KMS-11 (cell line): Measurements from ENCODE around the gene SH3YL1.

Source experiments
- H2AFZ ChIP-seq: fragments of 200-600 bp; sonication (generic); 2 replicates; pipeline ENCODE4 v1.6.1; 2016; ENCODE audit warnings: antibody characterized with exemption, mixed run types, low read depth
- H3K27ac ChIP-seq: fragments of 200-600 bp; sonication (generic); 2 replicates; pipeline ENCODE4 v1.6.1; 2016; ENCODE audit warnings: mild to moderate bottlenecking, mixed run types
- H3K27me3 ChIP-seq: fragments of 200-600 bp; sonication (generic); 2 replicates; pipeline ENCODE4 v1.6.1; 2017; ENCODE audit warnings: mild to moderate bottlenecking, low read depth, mixed run types, moderate library complexity; ENCODE audit not compliant: insufficient read depth
- H3K36me3 ChIP-seq: fragments of 200-600 bp; sonication (generic); 2 replicates; pipeline ENCODE4 v1.6.1; 2017; ENCODE audit warnings: mild to moderate bottlenecking, mixed run types; ENCODE audit not compliant: insufficient read depth
- H3K4me1 ChIP-seq: fragments of 200-600 bp; sonication (generic); 2 replicates; pipeline ENCODE4 v1.6.1; 2016; ENCODE audit warnings: mild to moderate bottlenecking, low read depth, mixed run types; ENCODE audit not compliant: poor library complexity, severe bottlenecking
- H3K4me2 ChIP-seq: fragments of 200-600 bp; sonication (generic); 2 replicates; pipeline ENCODE4 v1.7.0; 2016; ENCODE audit warnings: mild to moderate bottlenecking, mixed run types
- H3K4me3 ChIP-seq: fragments of 200-600 bp; sonication (generic); IDR thresholded peaks from 2 replicates; pipeline ENCODE4 v1.6.1; 2017; ENCODE audit warnings: low read depth, low read length, mixed read lengths; ENCODE audit not compliant: insufficient read depth
- H3K79me2 ChIP-seq: fragments of 200-600 bp; sonication (generic); 2 replicates; pipeline ENCODE4 v1.6.1; 2016; ENCODE audit warnings: low read depth, mixed run types; ENCODE audit not compliant: insufficient read depth
- H3K9ac ChIP-seq: fragments of 200-600 bp; sonication (generic); 2 replicates; pipeline ENCODE4 v1.6.1; 2016; ENCODE audit warnings: mild to moderate bottlenecking, mixed run types
- H4K20me1 ChIP-seq: fragments of 200-600 bp; sonication (generic); 2 replicates; pipeline ENCODE4 v1.6.1; 2016; ENCODE audit warnings: mild to moderate bottlenecking, mixed run types; ENCODE audit not compliant: insufficient read depth
- TF ChIP-seq, protein P1 (sequence below): fragments of 200-600 bp; sonication (generic); conservative IDR thresholded peaks from 2 replicates; pipeline ENCODE4 v1.6.1; 2017; ENCODE audit warnings: low read depth, mild to moderate bottlenecking, antibody characterized with exemption, low read length, moderate library complexity, mixed read lengths

SH3YL1 gene

DNA sequence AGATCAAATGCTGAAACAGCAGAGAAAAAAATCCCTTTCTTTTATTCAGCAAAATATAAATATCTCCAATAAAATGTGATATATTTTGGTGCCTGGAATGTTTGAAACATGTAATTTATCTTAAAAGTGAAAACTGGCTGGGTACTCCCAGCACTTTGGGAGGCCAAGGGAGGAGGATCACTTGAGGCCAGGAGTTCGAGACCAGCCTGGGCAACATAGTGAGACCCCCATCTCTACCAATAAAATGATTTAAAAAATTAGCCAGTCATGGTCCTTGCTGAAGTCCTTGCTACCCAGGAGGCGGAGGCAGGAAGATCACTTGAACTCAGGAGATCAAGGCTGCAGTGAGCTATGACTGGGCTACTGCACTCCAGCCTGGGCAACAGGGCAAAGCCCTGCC is 8.6 kb downstream of the SH3YL1 start:
- H3K36me3 ChIP-seq: no peaks in the 10 kb centered on the region
- H3K4me1 ChIP-seq: no peaks in the 10 kb centered on the region
- TF ChIP-seq, protein P1, sequence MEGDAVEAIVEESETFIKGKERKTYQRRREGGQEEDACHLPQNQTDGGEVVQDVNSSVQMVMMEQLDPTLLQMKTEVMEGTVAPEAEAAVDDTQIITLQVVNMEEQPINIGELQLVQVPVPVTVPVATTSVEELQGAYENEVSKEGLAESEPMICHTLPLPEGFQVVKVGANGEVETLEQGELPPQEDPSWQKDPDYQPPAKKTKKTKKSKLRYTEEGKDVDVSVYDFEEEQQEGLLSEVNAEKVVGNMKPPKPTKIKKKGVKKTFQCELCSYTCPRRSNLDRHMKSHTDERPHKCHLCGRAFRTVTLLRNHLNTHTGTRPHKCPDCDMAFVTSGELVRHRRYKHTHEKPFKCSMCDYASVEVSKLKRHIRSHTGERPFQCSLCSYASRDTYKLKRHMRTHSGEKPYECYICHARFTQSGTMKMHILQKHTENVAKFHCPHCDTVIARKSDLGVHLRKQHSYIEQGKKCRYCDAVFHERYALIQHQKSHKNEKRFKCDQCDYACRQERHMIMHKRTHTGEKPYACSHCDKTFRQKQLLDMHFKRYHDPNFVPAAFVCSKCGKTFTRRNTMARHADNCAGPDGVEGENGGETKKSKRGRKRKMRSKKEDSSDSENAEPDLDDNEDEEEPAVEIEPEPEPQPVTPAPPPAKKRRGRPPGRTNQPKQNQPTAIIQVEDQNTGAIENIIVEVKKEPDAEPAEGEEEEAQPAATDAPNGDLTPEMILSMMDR: no peak
- no peak overlapping the region for H3K4me2 ChIP-seq
- no peak overlapping the region for H3K27ac ChIP-seq
- H3K4me3 ChIP-seq: no peak overlapping the region
- no peaks in the 10 kb centered on the region for H4K20me1 ChIP-seq
- no peak overlapping the region for H3K9ac ChIP-seq
- H2AFZ ChIP-seq: no peak overlapping the region
- no peaks in the 10 kb centered on the region for H3K27me3 ChIP-seq
- no peaks in the 10 kb centered on the region for H3K79me2 ChIP-seq

DNA sequence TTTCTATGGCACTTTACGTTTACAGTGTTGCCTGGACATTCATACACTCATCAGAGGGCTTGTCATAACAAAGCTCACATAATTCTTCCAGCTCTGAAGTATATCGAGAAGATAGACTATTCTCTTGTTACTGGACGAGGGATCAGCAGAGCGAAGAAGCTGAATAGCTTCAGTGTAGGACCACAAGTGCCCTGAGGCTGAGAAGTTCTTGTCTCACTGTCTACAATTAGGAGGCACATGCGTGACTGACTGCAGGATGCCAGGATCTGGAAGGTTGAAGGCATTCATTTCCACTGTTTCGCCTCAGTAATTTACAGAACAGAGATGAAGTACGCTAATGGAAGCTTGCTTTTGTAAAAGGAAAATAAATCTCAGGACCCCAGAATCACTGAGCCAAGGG is 9.6 kb downstream of the SH3YL1 start:
- no peaks in the 10 kb centered on the region for H3K27me3 ChIP-seq
- no peaks in the 10 kb centered on the region for H3K4me1 ChIP-seq
- TF ChIP-seq, protein P1: no peak
- H3K27ac ChIP-seq: no peak overlapping the region
- H3K4me2 ChIP-seq: no peak overlapping the region
- no peak overlapping the region for H3K4me3 ChIP-seq
- H3K9ac ChIP-seq: no peak overlapping the region
- H3K79me2 ChIP-seq: no peaks in the 10 kb centered on the region
- H3K36me3 ChIP-seq: no peaks in the 10 kb centered on the region
- H4K20me1 ChIP-seq: no peaks in the 10 kb centered on the region
- no peak overlapping the region for H2AFZ ChIP-seq

DNA sequence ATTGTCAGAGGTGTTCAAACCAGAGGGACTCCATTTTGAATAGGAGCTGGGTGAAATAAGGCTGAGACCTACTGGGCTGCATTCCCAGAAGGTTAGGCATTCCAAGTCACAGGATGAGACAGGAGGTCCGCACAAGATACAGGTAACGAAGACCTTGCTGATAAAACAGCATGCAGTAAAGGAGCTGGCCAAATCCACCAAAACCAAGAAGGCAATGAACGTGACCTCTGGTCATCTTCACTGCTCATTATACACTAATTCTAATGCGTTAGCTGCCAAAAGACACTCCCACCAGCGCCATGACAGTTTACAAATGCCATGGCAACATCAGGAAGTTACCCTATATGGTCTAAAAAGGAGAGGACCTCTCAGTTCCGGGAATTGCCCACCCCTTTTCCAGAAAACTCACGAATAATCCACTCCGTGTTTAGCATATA is 10.6 kb downstream of the SH3YL1 start:
- H3K9ac ChIP-seq: no peak overlapping the region
- H3K27ac ChIP-seq: no peak overlapping the region
- no peaks in the 10 kb centered on the region for H3K36me3 ChIP-seq
- TF ChIP-seq, protein P1: no peak
- H3K4me1 ChIP-seq: no peaks in the 10 kb centered on the region
- H3K27me3 ChIP-seq: no peaks in the 10 kb centered on the region
- H3K4me3 ChIP-seq: no peak overlapping the region
- no peaks in the 10 kb centered on the region for H4K20me1 ChIP-seq
- H2AFZ ChIP-seq: no peak overlapping the region
- H3K4me2 ChIP-seq: no peak overlapping the region
- no peaks in the 10 kb centered on the region for H3K79me2 ChIP-seq

DNA sequence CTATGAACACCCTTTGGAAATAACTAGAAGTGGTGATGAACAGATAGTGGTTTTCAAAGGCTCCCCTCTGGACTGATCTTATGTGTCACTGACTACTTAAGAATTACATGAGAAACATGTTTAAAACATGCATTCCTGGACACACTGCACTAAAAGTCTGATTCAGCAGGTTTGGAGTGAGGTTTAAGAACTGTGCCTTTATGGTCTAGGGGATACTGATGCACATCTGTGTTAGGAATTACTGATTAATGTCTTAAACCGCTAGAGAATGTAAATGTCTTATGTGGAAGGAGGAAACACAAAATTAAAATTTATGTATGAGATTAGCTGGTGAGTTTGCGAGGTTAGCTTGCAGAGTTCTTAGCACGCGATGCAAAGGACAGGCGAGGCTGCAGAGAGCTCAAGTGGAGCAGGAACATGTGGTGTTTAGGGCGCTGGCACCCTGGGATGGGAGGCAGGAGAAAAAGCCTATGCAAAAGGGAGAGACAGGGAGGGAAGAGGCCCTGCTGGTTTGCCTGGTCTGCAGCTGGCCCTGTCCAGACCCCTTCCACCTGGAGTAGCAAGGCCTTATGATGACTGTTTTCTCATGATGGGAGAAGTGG is 11.7 kb downstream of the SH3YL1 start:
- Histone ChIP-seq H4K20me1 (no peaks in the 10 kb centered on the region), H3K27ac (no peak overlapping the region), H3K9ac (no peak overlapping the region), H3K4me2 (no peak overlapping the region), H3K79me2 (no peaks in the 10 kb centered on the region), H3K36me3 (no peaks in the 10 kb centered on the region), H3K4me3 (no peak overlapping the region), H2AFZ (no peak overlapping the region), H3K4me1 (no peaks in the 10 kb centered on the region), H3K27me3 (no peaks in the 10 kb centered on the region)
- TF ChIP-seq, protein P1: no peak
